Measurements from ENCODE around the gene GPS1.

DNA sequence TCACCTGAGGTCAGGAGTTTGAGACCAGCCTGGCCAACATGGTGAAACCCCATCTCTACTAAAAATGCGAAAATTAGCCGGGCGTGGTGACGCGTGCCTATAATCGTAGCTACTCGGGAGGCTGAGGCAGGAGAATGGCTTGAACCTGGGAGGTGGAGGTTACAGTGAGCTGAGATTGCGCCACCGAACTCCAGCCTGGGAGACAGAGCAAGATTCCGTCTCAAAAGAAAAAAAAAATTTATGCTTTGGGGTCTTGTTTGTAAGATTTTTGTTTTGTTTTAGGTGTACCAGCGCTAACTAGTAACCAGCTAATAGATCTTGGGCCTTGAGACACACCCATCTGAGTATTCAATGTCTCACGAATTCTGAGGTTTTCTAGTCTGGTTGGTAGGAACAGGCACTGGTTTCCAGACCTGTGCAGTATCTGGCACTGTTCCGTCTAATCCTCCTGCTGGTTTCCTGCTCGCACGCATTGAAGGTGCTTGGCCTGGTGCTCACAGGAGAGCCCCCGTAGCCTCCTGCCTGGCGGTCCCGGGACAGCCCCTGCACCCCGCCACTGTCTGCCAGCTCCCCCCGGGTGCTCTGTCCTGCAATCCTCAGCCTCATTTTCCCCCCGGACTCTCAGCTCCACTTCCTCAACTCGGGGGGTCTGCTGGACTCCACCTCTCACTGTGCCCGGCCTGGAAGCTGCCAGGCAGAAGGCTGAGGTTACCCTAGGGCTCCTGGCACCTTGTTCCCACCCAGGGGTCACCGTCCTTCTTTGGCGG, 24.5 kb downstream of the GPS1 start:
- TF ChIP-seq GATA3 (IDR thresholded peaks at IDR 0.05; ENCODE audit: low read depth, low read length), result no peak
- no peak for TF ChIP-seq GATA2 (IDR thresholded peaks at IDR 0.05; ENCODE audit: low read depth, low read length)
